Measurements from ENCODE around the gene PTH.

PTH gene

DNA sequence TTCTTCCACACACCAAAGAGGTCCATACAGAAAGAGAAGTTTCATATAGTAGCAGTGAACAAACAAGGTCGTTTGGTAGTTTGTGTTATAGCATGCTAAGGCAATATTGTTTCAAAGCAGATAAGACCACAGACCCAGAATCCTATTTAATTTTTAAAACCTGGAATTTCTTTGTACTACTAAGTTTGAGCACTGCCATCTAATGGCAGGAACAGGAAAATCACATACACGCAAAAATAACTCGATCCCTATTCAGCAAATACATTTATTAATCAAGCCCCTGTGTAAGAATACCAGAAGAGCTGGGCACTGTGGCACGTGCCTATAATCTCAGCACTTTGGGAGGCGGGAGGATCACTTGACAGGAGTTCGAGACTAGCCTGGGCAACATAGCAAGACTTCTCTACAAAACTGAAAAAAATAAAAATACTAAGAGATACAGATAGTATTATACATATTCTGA, 29.9 kb downstream of the PTH start:
- TF ChIP-seq, protein P1, sequence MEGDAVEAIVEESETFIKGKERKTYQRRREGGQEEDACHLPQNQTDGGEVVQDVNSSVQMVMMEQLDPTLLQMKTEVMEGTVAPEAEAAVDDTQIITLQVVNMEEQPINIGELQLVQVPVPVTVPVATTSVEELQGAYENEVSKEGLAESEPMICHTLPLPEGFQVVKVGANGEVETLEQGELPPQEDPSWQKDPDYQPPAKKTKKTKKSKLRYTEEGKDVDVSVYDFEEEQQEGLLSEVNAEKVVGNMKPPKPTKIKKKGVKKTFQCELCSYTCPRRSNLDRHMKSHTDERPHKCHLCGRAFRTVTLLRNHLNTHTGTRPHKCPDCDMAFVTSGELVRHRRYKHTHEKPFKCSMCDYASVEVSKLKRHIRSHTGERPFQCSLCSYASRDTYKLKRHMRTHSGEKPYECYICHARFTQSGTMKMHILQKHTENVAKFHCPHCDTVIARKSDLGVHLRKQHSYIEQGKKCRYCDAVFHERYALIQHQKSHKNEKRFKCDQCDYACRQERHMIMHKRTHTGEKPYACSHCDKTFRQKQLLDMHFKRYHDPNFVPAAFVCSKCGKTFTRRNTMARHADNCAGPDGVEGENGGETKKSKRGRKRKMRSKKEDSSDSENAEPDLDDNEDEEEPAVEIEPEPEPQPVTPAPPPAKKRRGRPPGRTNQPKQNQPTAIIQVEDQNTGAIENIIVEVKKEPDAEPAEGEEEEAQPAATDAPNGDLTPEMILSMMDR (conservative IDR thresholded peaks at IDR 0.05), result peak; percentile 79
- H3K27ac ChIP-seq, result no peak overlapping the region

DNA sequence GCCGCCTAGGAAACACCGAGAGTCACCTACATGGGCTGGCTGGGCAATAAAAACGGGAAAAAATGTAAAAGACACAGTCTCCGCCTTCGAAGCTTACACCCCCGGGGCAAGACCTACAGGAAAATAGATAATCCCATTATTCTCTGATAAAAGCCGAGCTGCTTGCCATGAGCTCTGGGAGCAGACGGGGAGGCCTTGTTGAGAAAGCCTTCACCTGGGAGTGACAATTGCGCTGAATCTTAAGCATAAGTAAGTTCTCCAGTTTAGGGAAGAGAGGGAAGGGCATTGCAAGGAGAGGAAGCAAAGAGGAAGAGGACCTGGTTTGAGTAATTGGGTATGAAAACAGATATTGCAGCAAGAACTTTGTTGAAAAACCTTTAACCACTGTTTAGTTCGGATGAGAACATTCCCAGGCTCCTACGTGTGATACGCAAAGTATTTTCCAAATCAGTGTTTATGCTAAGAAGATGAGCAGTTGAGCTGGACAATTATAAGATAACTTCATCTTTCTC, 32.0 kb downstream of the PTH start:
- TF ChIP-seq, protein P1 (conservative IDR thresholded peaks at IDR 0.05), result no peak
- H3K27ac ChIP-seq, result peak overlapping the region; percentile 83

- peak within 1 kb of the TSS; percentile 83 for H3K27ac ChIP-seq
- TF ChIP-seq, protein P1 (conservative IDR thresholded peaks at IDR 0.05), result no peak
These were observed 32.7 kb downstream of the PTH start, which contains the start of gene BTBD10 for GRCh38 chr11:13462901-13463778. TSS of gene BTBD10 (minus strand) at chr11:13463222. CDS start at chr11:13445124, 18,098 bp downstream.

- TF ChIP-seq, protein P1 (conservative IDR thresholded peaks at IDR 0.05), result peak; percentile 19; the same call in 1 of the 2 replicates
- peak overlapping the region; percentile 83 for H3K27ac ChIP-seq
These were observed 33.4 kb downstream of the PTH start for GRCh38 chr11:13462311-13462900.

DNA sequence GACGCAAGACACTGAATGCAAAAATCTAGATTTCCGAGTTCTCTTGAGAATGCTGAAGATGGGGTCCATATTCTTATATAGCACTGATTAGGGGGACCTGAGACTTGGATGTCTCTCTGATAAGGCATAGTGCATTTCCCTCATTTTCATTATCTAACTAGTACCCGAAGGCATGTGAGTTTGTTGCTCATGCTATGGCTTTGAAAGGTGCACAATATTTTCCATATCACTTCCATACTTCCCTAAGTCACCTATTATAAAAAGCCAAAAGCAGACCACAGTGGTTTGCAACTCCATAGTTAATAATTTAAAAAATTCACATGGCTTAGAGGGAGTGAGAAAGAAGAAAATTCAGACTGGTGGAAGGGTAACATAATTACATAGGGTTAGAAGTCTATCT, 34.5 kb downstream of the PTH start:
- peak overlapping the region; percentile 83 for H3K27ac ChIP-seq

DNA sequence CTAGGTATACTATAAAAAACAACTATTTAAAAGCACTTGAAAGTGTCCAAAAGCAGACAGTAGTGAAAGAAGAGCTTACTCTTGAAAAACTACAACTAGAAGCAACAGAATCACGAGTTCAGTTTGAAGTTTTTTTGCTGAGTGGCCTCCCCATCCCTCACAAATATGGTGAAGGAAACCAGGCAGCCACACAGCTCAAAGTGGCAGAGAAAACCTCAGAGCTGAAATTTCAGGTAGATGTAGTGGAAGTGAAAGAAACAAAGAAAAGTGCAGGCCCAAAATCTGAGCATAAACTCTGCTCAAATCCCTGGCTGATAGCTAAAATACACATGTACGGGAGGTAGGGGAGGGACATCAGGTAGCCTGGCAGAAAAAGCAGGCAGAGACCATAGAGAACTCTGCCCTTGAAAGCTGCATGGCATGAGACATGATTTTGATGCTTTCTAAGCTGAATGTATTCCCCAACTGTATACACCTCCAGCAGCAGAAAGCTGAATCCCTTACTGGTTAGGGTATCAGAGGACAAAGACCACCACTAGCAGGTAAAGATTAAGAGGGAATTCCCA, 44.9 kb downstream of the PTH start:
- no peak overlapping the region for H3K27ac ChIP-seq
- TF ChIP-seq, protein P1 (conservative IDR thresholded peaks at IDR 0.05), result no peak

More for the DNA sequence above, 34.5 kb downstream of the PTH start:
- TF ChIP-seq, protein P1 (conservative IDR thresholded peaks at IDR 0.05), result no peak

GRCh38 chr11:13449522-13449921, 46.3 kb downstream of the PTH start:
- H3K27ac ChIP-seq, result no peak overlapping the region
- TF ChIP-seq, protein P1 (conservative IDR thresholded peaks at IDR 0.05), result no peak
